ENCODE data around the gene FAM83G.
A peak's percentile ranks its signal among the peaks of the same experiment; 100 is the strongest.

Gene FAM83G

GRCh38 chr17:18950346-18950745 lies 54.2 kb downstream of the FAM83G start:
- Histone ChIP-seq H3K9me3 (ENCODE audit: insufficient read depth, low read length) (no peaks in the 10 kb centered on the region), H3K4me3 (ENCODE audit: insufficient read length, low read depth) (no peak overlapping the region), H3K27me3 (ENCODE audit: insufficient read depth, insufficient read length) (no peaks in the 10 kb centered on the region), H3K36me3 (ENCODE audit: insufficient read depth, insufficient read length, low read length) (no peaks in the 10 kb centered on the region), H3K4me1 (ENCODE audit: insufficient read depth, insufficient read length) (peaks cover 11% of the 10 kb centered on the region), H3K9ac (ENCODE audit: insufficient read length, low read depth) (no peak overlapping the region)
- TF ChIP-seq SUZ12 (IDR thresholded peaks at IDR 0.05; ENCODE audit: extremely low read depth, insufficient read depth, insufficient read length): no peak
- TF ChIP-seq YY1 (IDR thresholded peaks at IDR 0.05; ENCODE audit: insufficient read depth, insufficient read length): no peak
- TF ChIP-seq ZNF274 (IDR thresholded peaks at IDR 0.05; ENCODE audit: low read depth, low read length): no peak
- no peak for DNase-seq (ENCODE audit: low read depth, low spot score)

DNA sequence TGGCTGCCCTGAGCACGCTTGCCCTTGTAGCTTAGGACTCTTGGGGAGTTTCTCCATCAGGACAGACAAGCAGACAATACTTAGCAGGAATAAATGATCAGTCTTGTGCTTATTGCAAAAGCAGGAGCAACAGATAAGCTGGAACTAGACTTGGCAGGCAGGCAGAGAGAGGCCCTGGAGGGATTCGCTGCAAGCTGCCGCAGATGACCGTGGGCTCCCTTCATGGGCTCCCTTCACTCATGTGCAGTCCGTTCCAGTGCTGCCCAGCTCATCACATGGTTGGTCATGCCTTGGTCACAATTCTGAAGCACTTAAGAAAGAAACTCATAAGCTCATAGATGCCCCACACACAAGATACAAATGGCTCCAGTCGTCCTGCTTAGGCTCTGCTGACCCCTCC lies 55.0 kb downstream of the FAM83G start:
- no peak for TF ChIP-seq ZNF274 (IDR thresholded peaks at IDR 0.05; ENCODE audit: low read depth, low read length)
- no peak for TF ChIP-seq YY1 (IDR thresholded peaks at IDR 0.05; ENCODE audit: insufficient read depth, insufficient read length)
- no peak for DNase-seq (ENCODE audit: low read depth, low spot score)
- Histone ChIP-seq H3K4me3 (ENCODE audit: insufficient read length, low read depth) (no peak overlapping the region), H3K36me3 (ENCODE audit: insufficient read depth, insufficient read length, low read length) (no peaks in the 10 kb centered on the region), H3K9ac (ENCODE audit: insufficient read length, low read depth) (no peak overlapping the region), H3K27me3 (ENCODE audit: insufficient read depth, insufficient read length) (no peaks in the 10 kb centered on the region), H3K4me1 (ENCODE audit: insufficient read depth, insufficient read length) (peaks cover 11% of the 10 kb centered on the region), H3K9me3 (ENCODE audit: insufficient read depth, low read length) (no peaks in the 10 kb centered on the region)

- Histone ChIP-seq H3K27me3 (ENCODE audit: insufficient read depth, insufficient read length) (no peaks in the 10 kb centered on the region), H3K4me1 (ENCODE audit: insufficient read depth, insufficient read length) (peaks cover 11% of the 10 kb centered on the region), H3K9ac (ENCODE audit: insufficient read length, low read depth) (no peak overlapping the region), H3K4me3 (ENCODE audit: insufficient read length, low read depth) (no peak overlapping the region), H3K36me3 (ENCODE audit: insufficient read depth, insufficient read length, low read length) (no peaks in the 10 kb centered on the region), H3K9me3 (ENCODE audit: insufficient read depth, low read length) (no peaks in the 10 kb centered on the region)
- no peak for TF ChIP-seq ZNF274 (IDR thresholded peaks at IDR 0.05; ENCODE audit: low read depth, low read length)
- TF ChIP-seq YY1 (IDR thresholded peaks at IDR 0.05; ENCODE audit: insufficient read depth, insufficient read length): no peak
- no peak for TF ChIP-seq SUZ12 (IDR thresholded peaks at IDR 0.05; ENCODE audit: extremely low read depth, insufficient read depth, insufficient read length)
- DNase-seq (ENCODE audit: low read depth, low spot score): no peak
Measured at GRCh38 chr17:18948476-18949006, 56.0 kb downstream of the FAM83G start.

GRCh38 chr17:18947866-18948265 lies 56.7 kb downstream of the FAM83G start:
- Histone ChIP-seq H3K36me3 (ENCODE audit: insufficient read depth, insufficient read length, low read length) (no peaks in the 10 kb centered on the region), H3K4me3 (ENCODE audit: insufficient read length, low read depth) (no peak overlapping the region), H3K4me1 (ENCODE audit: insufficient read depth, insufficient read length) (peaks cover 11% of the 10 kb centered on the region), H3K9ac (ENCODE audit: insufficient read length, low read depth) (peak overlapping the region; percentile 10), H3K27me3 (ENCODE audit: insufficient read depth, insufficient read length) (no peaks in the 10 kb centered on the region), H3K9me3 (ENCODE audit: insufficient read depth, low read length) (no peaks in the 10 kb centered on the region)
- no peak for TF ChIP-seq YY1 (IDR thresholded peaks at IDR 0.05; ENCODE audit: insufficient read depth, insufficient read length)
- TF ChIP-seq SUZ12 (IDR thresholded peaks at IDR 0.05; ENCODE audit: extremely low read depth, insufficient read depth, insufficient read length): no peak
- TF ChIP-seq ZNF274 (IDR thresholded peaks at IDR 0.05; ENCODE audit: low read depth, low read length): no peak
- DNase-seq (ENCODE audit: low read depth, low spot score): no peak

DNA sequence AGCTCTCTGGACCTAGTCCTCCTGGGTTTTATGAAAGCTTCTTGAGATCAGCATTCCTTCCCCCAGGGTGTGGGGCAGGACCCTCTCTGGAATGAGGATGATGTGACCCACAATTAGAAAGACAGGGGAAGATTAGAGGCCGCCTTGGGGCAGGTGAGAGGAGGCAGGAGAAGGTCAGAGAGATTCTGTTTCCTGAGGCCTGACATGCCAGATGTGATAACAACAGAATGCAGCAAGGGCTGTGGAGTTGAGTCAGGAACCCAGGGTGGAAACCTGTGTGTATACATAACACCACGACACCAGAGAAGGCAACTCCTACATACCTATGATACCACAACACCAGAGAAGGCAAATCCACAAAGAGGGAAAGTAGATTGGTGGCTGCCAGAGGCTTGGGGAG lies 58.0 kb downstream of the FAM83G start:
- H3K9ac ChIP-seq (ENCODE audit: insufficient read length, low read depth): no peak overlapping the region
- DNase-seq (ENCODE audit: low read depth, low spot score): peak; percentile 25
- H3K4me1 ChIP-seq (ENCODE audit: insufficient read depth, insufficient read length): peaks cover 9% of the 10 kb centered on the region
- H3K27me3 ChIP-seq (ENCODE audit: insufficient read depth, insufficient read length): no peaks in the 10 kb centered on the region
- H3K4me3 ChIP-seq (ENCODE audit: insufficient read length, low read depth): no peak overlapping the region
- no peaks in the 10 kb centered on the region for H3K9me3 ChIP-seq (ENCODE audit: insufficient read depth, low read length)
- TF ChIP-seq ZNF274 (IDR thresholded peaks at IDR 0.05; ENCODE audit: low read depth, low read length) (no peak), YY1 (IDR thresholded peaks at IDR 0.05; ENCODE audit: insufficient read depth, insufficient read length) (no peak), SUZ12 (IDR thresholded peaks at IDR 0.05; ENCODE audit: extremely low read depth, insufficient read depth, insufficient read length) (no peak)
- H3K36me3 ChIP-seq (ENCODE audit: insufficient read depth, insufficient read length, low read length): no peaks in the 10 kb centered on the region

- no peak for DNase-seq (ENCODE audit: low read depth, low spot score)
- H3K36me3 ChIP-seq (ENCODE audit: insufficient read depth, insufficient read length, low read length): no peaks in the 10 kb centered on the region
- no peak overlapping the region for H3K4me3 ChIP-seq (ENCODE audit: insufficient read length, low read depth)
- no peak overlapping the region for H3K9ac ChIP-seq (ENCODE audit: insufficient read length, low read depth)
- no peak for TF ChIP-seq SUZ12 (IDR thresholded peaks at IDR 0.05; ENCODE audit: extremely low read depth, insufficient read depth, insufficient read length)
- TF ChIP-seq ZNF274 (IDR thresholded peaks at IDR 0.05; ENCODE audit: low read depth, low read length): no peak
- TF ChIP-seq YY1 (IDR thresholded peaks at IDR 0.05; ENCODE audit: insufficient read depth, insufficient read length): no peak
- H3K4me1 ChIP-seq (ENCODE audit: insufficient read depth, insufficient read length): peaks cover 5% of the 10 kb centered on the region
- no peaks in the 10 kb centered on the region for H3K27me3 ChIP-seq (ENCODE audit: insufficient read depth, insufficient read length)
- H3K9me3 ChIP-seq (ENCODE audit: insufficient read depth, low read length): no peaks in the 10 kb centered on the region
Measured at GRCh38 chr17:18944646-18945045, 59.9 kb downstream of the FAM83G start.

- TF ChIP-seq ZNF274 (IDR thresholded peaks at IDR 0.05; ENCODE audit: low read depth, low read length) (no peak), SUZ12 (IDR thresholded peaks at IDR 0.05; ENCODE audit: extremely low read depth, insufficient read depth, insufficient read length) (no peak), YY1 (IDR thresholded peaks at IDR 0.05; ENCODE audit: insufficient read depth, insufficient read length) (no peak)
Measured at GRCh38 chr17:18938692-18939023, 65.9 kb downstream of the FAM83G start.

More at GRCh38 chr17:18938692-18939023, 65.9 kb downstream of the FAM83G start:
- H3K4me3 ChIP-seq (ENCODE audit: insufficient read length, low read depth): no peak overlapping the region
- no peak for DNase-seq (ENCODE audit: low read depth, low spot score)
- H3K36me3 ChIP-seq (ENCODE audit: insufficient read depth, insufficient read length, low read length): no peaks in the 10 kb centered on the region
- no peaks in the 10 kb centered on the region for H3K27me3 ChIP-seq (ENCODE audit: insufficient read depth, insufficient read length)
- no peak overlapping the region for H3K9ac ChIP-seq (ENCODE audit: insufficient read length, low read depth)
- H3K9me3 ChIP-seq (ENCODE audit: insufficient read depth, low read length): no peaks in the 10 kb centered on the region
- H3K4me1 ChIP-seq (ENCODE audit: insufficient read depth, insufficient read length): no peaks in the 10 kb centered on the region
